Measurements from ENCODE around the gene PCED1B. TPM values are rescaled to one million over a fixed set of nuclear protein-coding genes. Genes with fewer than 3 reads are reported as not detected.
"Not testable (repeated sequence)": the region's sequence is repeated elsewhere in the genome, so short reads cannot be mapped to it uniquely, and the experiment has no call there.

The PCED1B gene
- total RNA-seq, 5 donors from 2014 or later (not counting 1 experiment from before 2014, with no cell fraction given): 53.7 to 159 (median 119) TPM

DNA sequence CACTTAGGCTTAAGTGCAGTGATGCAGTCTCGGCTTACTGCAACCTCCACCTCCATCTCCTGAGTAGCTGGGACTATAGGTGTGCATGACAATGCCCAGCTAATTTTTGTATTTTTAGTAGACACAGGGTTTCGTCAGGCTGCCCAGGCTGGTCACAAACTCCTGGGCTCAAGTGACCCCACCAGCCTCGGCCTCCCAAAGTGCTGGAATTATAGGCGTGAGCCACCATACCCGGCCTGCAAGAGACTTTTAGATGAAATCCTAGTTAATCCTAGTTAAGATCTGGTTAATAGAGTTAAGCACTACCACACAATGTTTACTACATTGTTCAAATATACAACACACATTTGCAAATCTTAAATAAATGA is 196.8 kb downstream of the PCED1B start:
- WGBS (ENCODE audit: insufficient coverage): no CpG with 5 or more reads among the region's 5 CpGs
- CTCF ChIA-PET: interaction anchor here (0.7 to 1.8 kb wide), 9 partner anchors 30 to 212 kb away, joined by 3 to 10 read pairs (median 4); no protein-coding TSS in a partner anchor
- no peak for DNase-seq
- Histone ChIP-seq H3K9me3 (no peaks in the 10 kb centered on the region), H3K36me3 (ENCODE audit: control insufficient read depth in 2 of 2, extremely low read depth in 1 of 2, insufficient read depth in 1 of 2, low read length in 1 of 2) (no peaks in the 10 kb centered on the region), H3K4me3 (ENCODE audit: control insufficient read depth in 1 of 2, extremely low read depth in 1 of 2, low read length in 1 of 2) (peak overlapping the region in 1 of 2 donors; percentile 16), H3K27ac (ENCODE audit: low read length) (peak overlapping the region; percentile 92), H3K4me1 (ENCODE audit: control insufficient read depth in 1 of 2, extremely low read depth in 1 of 2, insufficient read depth in 2 of 2, low read length in 2 of 2) (peaks cover 35 to 62% of the 10 kb centered on the region in 2 experiments), H3K27me3 (replicated peaks in 1 of 2; ENCODE audit: control insufficient read depth in 2 of 2, extremely low read depth in 1 of 2, insufficient read depth in 2 of 2, low read length in 1 of 2) (no peaks in the 10 kb centered on the region)
- Mint-ChIP-seq H3K4me1 (peaks cover 77 to 90% (median 77%) of the 10 kb centered on the region in 3 donors), H3K9me3 (no peaks in the 10 kb centered on the region), H3K27me3 (no peaks in the 10 kb centered on the region), H3K36me3 (no peaks in the 10 kb centered on the region), H3K4me3 (peak overlapping the region; percentile 22 to 65 (median 50)), H3K27ac (peak overlapping the region; percentile 81 to 93)
- ATAC-seq (replicated peaks in 1 of 4): no peak
- POLR2A ChIA-PET: interaction anchor here (0.5 to 1.0 kb wide), 5 partner anchors 21 to 84 kb away, joined by 3 to 9 read pairs (median 5); no protein-coding TSS in a partner anchor

- ChIA-PET POLR2A (interaction anchor here (0.5 to 1.0 kb wide), 7 partner anchors 21 to 85 kb away, joined by 3 to 9 read pairs (median 5); no protein-coding TSS in a partner anchor), CTCF (interaction anchor here (0.8 to 1.8 kb wide), 9 partner anchors 26 to 212 kb away, joined by 3 to 10 read pairs (median 4); no protein-coding TSS in a partner anchor)
- no peaks in the 10 kb centered on the region for H3K36me3 Mint-ChIP-seq
- H3K4me1 ChIP-seq (ENCODE audit: control insufficient read depth in 1 of 2, extremely low read depth in 1 of 2, insufficient read depth in 2 of 2, low read length in 2 of 2): peaks cover 35 to 57% of the 10 kb centered on the region in 2 experiments
- peaks cover 75 to 90% (median 75%) of the 10 kb centered on the region in 3 donors for H3K4me1 Mint-ChIP-seq
- peak overlapping the region; percentile 16 to 41 for H3K4me3 ChIP-seq (ENCODE audit: control insufficient read depth in 1 of 2, extremely low read depth in 1 of 2, low read length in 1 of 2)
- no peaks in the 10 kb centered on the region for H3K36me3 ChIP-seq (ENCODE audit: control insufficient read depth in 2 of 2, extremely low read depth in 1 of 2, insufficient read depth in 1 of 2, low read length in 1 of 2)
- H3K27me3 ChIP-seq (replicated peaks in 1 of 2; ENCODE audit: control insufficient read depth in 2 of 2, extremely low read depth in 1 of 2, insufficient read depth in 2 of 2, low read length in 1 of 2): no peaks in the 10 kb centered on the region
- H3K27ac Mint-ChIP-seq: peak overlapping the region; percentile 81 to 93
- H3K4me3 Mint-ChIP-seq: peak overlapping the region; percentile 22 to 65 (median 50)
- H3K27me3 Mint-ChIP-seq: no peaks in the 10 kb centered on the region
- H3K9me3 Mint-ChIP-seq: no peaks in the 10 kb centered on the region
- DNase-seq: peak; percentile 29 to 83 (median 62)
- WGBS (ENCODE audit: insufficient coverage): 0% methylated on average over 1 of the region's 4 CpGs
- H3K27ac ChIP-seq (ENCODE audit: low read length): peak overlapping the region; percentile 92
- no peaks in the 10 kb centered on the region for H3K9me3 ChIP-seq
- peak; percentile 95 to 99 (median 96) for ATAC-seq (replicated peaks in 1 of 4)
Observed at GRCh38 chr12:47276621-47277309, 197.3 kb downstream of the PCED1B start.

GRCh38 chr12:47277972-47278448 is 198.6 kb downstream of the PCED1B start:
- Histone ChIP-seq H3K36me3 (ENCODE audit: control insufficient read depth in 2 of 2, extremely low read depth in 1 of 2, insufficient read depth in 1 of 2, low read length in 1 of 2) (no peaks in the 10 kb centered on the region), H3K9me3 (no peaks in the 10 kb centered on the region), H3K4me3 (ENCODE audit: control insufficient read depth in 1 of 2, extremely low read depth in 1 of 2, low read length in 1 of 2) (no peak overlapping the region), H3K27ac (ENCODE audit: low read length) (peak overlapping the region; percentile 92), H3K4me1 (ENCODE audit: control insufficient read depth in 1 of 2, extremely low read depth in 1 of 2, insufficient read depth in 2 of 2, low read length in 2 of 2) (peaks cover 35 to 44% of the 10 kb centered on the region in 2 experiments), H3K27me3 (replicated peaks in 1 of 2; ENCODE audit: control insufficient read depth in 2 of 2, extremely low read depth in 1 of 2, insufficient read depth in 2 of 2, low read length in 1 of 2) (no peaks in the 10 kb centered on the region)
- peak in 1 of 4 experiments; percentile 18 for ATAC-seq (replicated peaks in 1 of 4)
- CTCF ChIA-PET: no interaction called here
- no peaks in the 10 kb centered on the region for H3K36me3 Mint-ChIP-seq
- H3K4me1 Mint-ChIP-seq: peaks cover 73 to 89% (median 73%) of the 10 kb centered on the region in 3 donors
- DNase-seq: no peak
- no peaks in the 10 kb centered on the region for H3K9me3 Mint-ChIP-seq
- POLR2A ChIA-PET: no interaction called here
- no CpG with 5 or more reads among the region's 1 CpG for WGBS (ENCODE audit: insufficient coverage)
- H3K27me3 Mint-ChIP-seq: no peaks in the 10 kb centered on the region
- H3K27ac Mint-ChIP-seq: peak overlapping the region; percentile 81 to 93
- H3K4me3 Mint-ChIP-seq: peak overlapping the region in 2 of 3 donors; percentile 6 to 65

DNA sequence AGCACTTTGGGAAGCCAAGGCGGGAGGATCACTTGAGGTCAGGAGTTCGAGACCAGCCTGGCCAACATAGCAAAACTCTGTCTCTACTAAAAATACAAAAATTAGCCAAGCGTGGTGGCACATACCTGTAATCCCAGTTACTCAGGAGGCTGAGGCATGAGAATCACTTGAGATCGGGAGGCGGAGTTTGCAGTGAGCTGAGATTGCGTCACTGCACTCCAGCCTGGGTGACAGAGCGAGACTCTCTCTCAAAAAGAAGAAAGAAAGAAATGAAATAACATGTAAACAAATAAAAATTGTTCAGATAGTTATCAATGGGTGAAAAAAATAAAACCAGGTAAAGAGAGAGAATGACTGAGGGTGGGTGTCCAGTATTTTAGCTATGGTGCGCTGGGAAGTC is 200.3 kb downstream of the PCED1B start:
- H3K27ac Mint-ChIP-seq; H3K36me3 Mint-ChIP-seq; H3K27me3 Mint-ChIP-seq; H3K27ac ChIP-seq (ENCODE audit: low read length); H3K27me3 ChIP-seq (replicated peaks in 1 of 2; ENCODE audit: control insufficient read depth in 2 of 2, extremely low read depth in 1 of 2, insufficient read depth in 2 of 2, low read length in 1 of 2); H3K4me3 Mint-ChIP-seq; POLR2A ChIA-PET; DNase-seq; H3K9me3 ChIP-seq; ATAC-seq (replicated peaks in 1 of 4); H3K9me3 Mint-ChIP-seq; H3K4me3 ChIP-seq (ENCODE audit: control insufficient read depth in 1 of 2, extremely low read depth in 1 of 2, low read length in 1 of 2); H3K36me3 ChIP-seq (ENCODE audit: control insufficient read depth in 2 of 2, extremely low read depth in 1 of 2, insufficient read depth in 1 of 2, low read length in 1 of 2); CTCF ChIA-PET: not testable (repeated sequence)
- 100% methylated on average over 2 of the region's 8 CpGs for WGBS (ENCODE audit: insufficient coverage)
- peaks cover 62 to 78% (median 62%) of the 10 kb centered on the region in 3 donors for H3K4me1 Mint-ChIP-seq
- H3K4me1 ChIP-seq (ENCODE audit: control insufficient read depth in 1 of 2, extremely low read depth in 1 of 2, insufficient read depth in 2 of 2, low read length in 2 of 2): peaks cover 32 to 34% of the 10 kb centered on the region in 2 experiments

GRCh38 chr12:47280543-47281300 is 201.3 kb downstream of the PCED1B start:
- no peaks in the 10 kb centered on the region for H3K36me3 Mint-ChIP-seq
- POLR2A ChIA-PET: interaction anchor here in 1 of 2 donors (1.3 kb wide), 1 partner anchor 102 kb away, joined by 3 read pairs; no protein-coding TSS in a partner anchor
- Histone ChIP-seq H3K27me3 (replicated peaks in 1 of 2; ENCODE audit: control insufficient read depth in 2 of 2, extremely low read depth in 1 of 2, insufficient read depth in 2 of 2, low read length in 1 of 2) (no peaks in the 10 kb centered on the region), H3K36me3 (ENCODE audit: control insufficient read depth in 2 of 2, extremely low read depth in 1 of 2, insufficient read depth in 1 of 2, low read length in 1 of 2) (no peaks in the 10 kb centered on the region), H3K4me3 (ENCODE audit: control insufficient read depth in 1 of 2, extremely low read depth in 1 of 2, low read length in 1 of 2) (no peak overlapping the region), H3K9me3 (no peaks in the 10 kb centered on the region), H3K4me1 (ENCODE audit: control insufficient read depth in 1 of 2, extremely low read depth in 1 of 2, insufficient read depth in 2 of 2, low read length in 2 of 2) (peaks cover 25 to 27% of the 10 kb centered on the region in 2 experiments), H3K27ac (ENCODE audit: low read length) (no peak overlapping the region)
- DNase-seq (no peak), ATAC-seq (replicated peaks in 1 of 4) (no peak)
- H3K27ac Mint-ChIP-seq: peak overlapping the region in 1 of 2 donors; percentile 28
- peaks cover 53 to 68% (median 55%) of the 10 kb centered on the region in 3 donors for H3K4me1 Mint-ChIP-seq
- no peak overlapping the region for H3K4me3 Mint-ChIP-seq
- CTCF ChIA-PET: interaction anchor here (0.5 to 0.7 kb wide), 3 partner anchors 26 to 1562 kb away, joined by 3 to 4 read pairs (median 4); no protein-coding TSS in a partner anchor
- WGBS (ENCODE audit: insufficient coverage): 97% methylated on average over 4 of the region's 7 CpGs
- H3K27me3 Mint-ChIP-seq: no peaks in the 10 kb centered on the region
- H3K9me3 Mint-ChIP-seq: no peaks in the 10 kb centered on the region

- peaks cover 47 to 58% (median 48%) of the 10 kb centered on the region in 3 donors for H3K4me1 Mint-ChIP-seq
- Histone ChIP-seq H3K4me1 (ENCODE audit: control insufficient read depth in 1 of 2, extremely low read depth in 1 of 2, insufficient read depth in 2 of 2, low read length in 2 of 2) (peaks cover 20% of the 10 kb centered on the region in 2 experiments), H3K27me3 (replicated peaks in 1 of 2; ENCODE audit: control insufficient read depth in 2 of 2, extremely low read depth in 1 of 2, insufficient read depth in 2 of 2, low read length in 1 of 2) (no peaks in the 10 kb centered on the region), H3K36me3 (ENCODE audit: control insufficient read depth in 2 of 2, extremely low read depth in 1 of 2, insufficient read depth in 1 of 2, low read length in 1 of 2) (no peaks in the 10 kb centered on the region), H3K9me3 (no peaks in the 10 kb centered on the region), H3K4me3 (ENCODE audit: control insufficient read depth in 1 of 2, extremely low read depth in 1 of 2, low read length in 1 of 2) (no peak overlapping the region), H3K27ac (ENCODE audit: low read length) (no peak overlapping the region)
- ChIA-PET POLR2A (interaction anchor here (0.5 to 1.3 kb wide), 3 partner anchors 74 to 103 kb away, joined by 3 to 7 read pairs (median 3); no protein-coding TSS in a partner anchor), CTCF (interaction anchor here in 1 of 2 donors (0.7 kb wide), 1 partner anchor 25 kb away, joined by 4 read pairs; no protein-coding TSS in a partner anchor)
- ATAC-seq (replicated peaks in 1 of 4): no peak
- H3K36me3 Mint-ChIP-seq: no peaks in the 10 kb centered on the region
- no peaks in the 10 kb centered on the region for H3K27me3 Mint-ChIP-seq
- no peak for DNase-seq
- no peaks in the 10 kb centered on the region for H3K9me3 Mint-ChIP-seq
- 61% methylated on average over 2 of the region's 4 CpGs for WGBS (ENCODE audit: insufficient coverage)
- H3K27ac Mint-ChIP-seq: peak overlapping the region in 1 of 2 donors; percentile 52
- no peak overlapping the region for H3K4me3 Mint-ChIP-seq
Observed at GRCh38 chr12:47281667-47282171, 202.3 kb downstream of the PCED1B start.

Measured in T-cell (primary cell).